GM18909 (cell line): ENCODE measurements around the gene SH3YL1.

Source experiments
- ATAC-seq: cut with Tn5 transposase; IDR thresholded peaks from one replicate; pipeline ENCODE4 v1.9.1; 2021; ENCODE audit warnings: mild to moderate bottlenecking; ENCODE audit not compliant: unreplicated experiment, poor library complexity

SH3YL1 gene

GRCh38 chr2:282371-283263 lies 18.8 kb upstream of the SH3YL1 start:
- ATAC-seq, result no peak

GRCh38 chr2:281381-281780 lies 17.5 kb upstream of the SH3YL1 start:
- ATAC-seq, result no peak

- ATAC-seq, result no peak
These were observed 16.8 kb upstream of the SH3YL1 start for GRCh38 chr2:280650-281110.

GRCh38 chr2:279956-280649 lies 16.3 kb upstream of the SH3YL1 start:
- ATAC-seq, result no peak

- ATAC-seq, result no peak
These were observed 15.5 kb upstream of the SH3YL1 start for GRCh38 chr2:279366-279765.

- no peak for ATAC-seq
These were observed 15.1 kb upstream of the SH3YL1 start for GRCh38 chr2:278927-279320.

- no peak for ATAC-seq
These were observed 14.6 kb upstream of the SH3YL1 start for GRCh38 chr2:278312-278926.

- ATAC-seq, result peak; percentile 98
These were observed 11.6 kb upstream of the SH3YL1 start for GRCh38 chr2:275466-275865.

GRCh38 chr2:274503-274902 lies 10.7 kb upstream of the SH3YL1 start:
- no peak for ATAC-seq

GRCh38 chr2:273333-273732 lies 9.5 kb upstream of the SH3YL1 start:
- ATAC-seq, result no peak

- ATAC-seq, result no peak
These were observed 8.1 kb upstream of the SH3YL1 start for GRCh38 chr2:271917-272316.

GRCh38 chr2:270861-271260 lies 7.0 kb upstream of the SH3YL1 start:
- no peak for ATAC-seq

GRCh38 chr2:269356-270030 lies 5.7 kb upstream of the SH3YL1 start:
- no peak for ATAC-seq

GRCh38 chr2:268323-268722 lies 4.5 kb upstream of the SH3YL1 start:
- no peak for ATAC-seq

GRCh38 chr2:264493-265468 lies 949 bp upstream of the SH3YL1 start, which contains the start of gene ACP1:
ACP1 (plus strand) TSS chr2:264947; CDS start chr2:264965, 18 bp downstream.
- ATAC-seq, result peak; percentile 95

GRCh38 chr2:263022-263738 lies 652 bp downstream of the SH3YL1 start:
- ATAC-seq, result no peak

- no peak for ATAC-seq
These were observed 1.7 kb downstream of the SH3YL1 start for GRCh38 chr2:262117-262516.

- no peak for ATAC-seq
These were observed 3.2 kb downstream of the SH3YL1 start for GRCh38 chr2:260507-261161.
